ENCODE results near the gene PLEKHM3. TPM values are rescaled to one million over a fixed set of nuclear protein-coding genes. Genes with fewer than 3 reads are reported as not detected.
A peak's percentile ranks its signal among the peaks of the same experiment; 100 is the strongest.

Gene PLEKHM3
- total and polyA plus RNA-seq, 2 of the 13 experiments (the other 11 are each of a cell fraction or from before 2014, with no cell fraction given) = 4.5 to 4.7 TPM

- TF ChIP-seq ZNF34 (CRISPR knock-in tag; IDR thresholded peaks at IDR 0.05; ENCODE audit: borderline replicate concordance) = 0 out of 2 replicates have a peak, but pooled peaks have one; percentile 36
- no peak for TF ChIP-seq EHMT2 (IDR thresholded peaks at IDR 0.05; ENCODE audit: borderline replicate concordance, low read depth, low read length)
- no peak for TF ChIP-seq ZSCAN21 (CRISPR knock-in tag; IDR thresholded peaks at IDR 0.05; ENCODE audit: borderline replicate concordance)
- no peak for TF ChIP-seq THAP7 (CRISPR knock-in tag; IDR thresholded peaks at IDR 0.05)
- TF ChIP-seq TFDP1 (CRISPR knock-in tag; IDR thresholded peaks at IDR 0.05; ENCODE audit: borderline replicate concordance) = peak; percentile 37; the same call in 1 of the 2 replicates
- TF ChIP-seq MED1 (CRISPR knock-in tag; IDR thresholded peaks at IDR 0.05) = peak; percentile 69
- TF ChIP-seq NFKB2 (CRISPR knock-in tag; IDR thresholded peaks at IDR 0.05; ENCODE audit: borderline replicate concordance) = peak; percentile 49
- TF ChIP-seq HINFP (CRISPR knock-in tag; IDR thresholded peaks at IDR 0.05; ENCODE audit: low read depth) = peak; percentile 63; the same call in 1 of the 2 replicates
- TF ChIP-seq ZNF724P (CRISPR knock-in tag; IDR thresholded peaks at IDR 0.05; ENCODE audit: borderline replicate concordance) = no peak
- no peak for TF ChIP-seq BRCA1 (CRISPR knock-in tag; IDR thresholded peaks at IDR 0.05)
- TF ChIP-seq SRSF9 (IDR thresholded peaks at IDR 0.05; ENCODE audit: borderline replicate concordance, insufficient read depth, low read depth, low read length, poor library complexity, severe bottlenecking) = no peak
- TF ChIP-seq ZNF256 (CRISPR knock-in tag; conservative IDR thresholded peaks at IDR 0.05) = peak; percentile 20
- peak; percentile 92 for TF ChIP-seq ZBTB7B (CRISPR knock-in tag; IDR thresholded peaks at IDR 0.05)
- no peak for TF ChIP-seq CHD2 (IDR thresholded peaks at IDR 0.05; ENCODE audit: low read depth, low read length)
- no peak for TF ChIP-seq FOXP1 (IDR thresholded peaks at IDR 0.05)
- peak; percentile 46; the same call in 1 of the 2 replicates for TF ChIP-seq FOXP1 (CRISPR knock-in tag; IDR thresholded peaks at IDR 0.05)
- peak; percentile 73; the same call in 1 of the 2 replicates for TF ChIP-seq ERF (CRISPR knock-in tag; IDR thresholded peaks at IDR 0.05)
- TF ChIP-seq DRAP1 (CRISPR knock-in tag; IDR thresholded peaks at IDR 0.05) = peak; percentile 47; the same call in 1 of the 2 replicates
- TF ChIP-seq ZBTB34 (CRISPR knock-in tag; IDR thresholded peaks at IDR 0.05) = peak; percentile 43; the same call in 1 of the 2 replicates
- TF ChIP-seq SNAI1 (CRISPR knock-in tag; IDR thresholded peaks at IDR 0.05; ENCODE audit: borderline replicate concordance) = no peak
- TF ChIP-seq XBP1 (CRISPR knock-in tag; IDR thresholded peaks at IDR 0.05) = no peak
- peak; percentile 78; the same call in 1 of the 2 replicates for TF ChIP-seq JUN (CRISPR knock-in tag; IDR thresholded peaks at IDR 0.05)
- 0 out of 2 replicates have a peak, but pooled peaks have one; percentile 11 for TF ChIP-seq ZNF598 (CRISPR knock-in tag; IDR thresholded peaks at IDR 0.05; ENCODE audit: borderline replicate concordance)
- TF ChIP-seq RCOR2 (CRISPR knock-in tag; IDR thresholded peaks at IDR 0.05) = peak; percentile 78; the same call in 1 of the 2 replicates
- TF ChIP-seq GFI1 (CRISPR knock-in tag; IDR thresholded peaks at IDR 0.05; ENCODE audit: borderline replicate concordance) = peak; percentile 99
- TF ChIP-seq GABPB1 (CRISPR knock-in tag; IDR thresholded peaks at IDR 0.05) = no peak; the same call in 1 of the 2 replicates
These were observed 228.6 kb downstream of the PLEKHM3 start (continued) for GRCh38 chr2:207796585-207797350.

Data from HepG2 (cell line).